Fibroblast of skin of left biceps (primary cell): Measurements from ENCODE around the gene CARD11.
"Not testable (repeated sequence)": the region's sequence is repeated elsewhere in the genome, so short reads cannot be mapped to it uniquely, and the experiment has no call there.

Experiments used
- DNase-seq, 2 experiments: peaks; one replicate each; pipeline ENCODE4 v3.0.0-alpha.2; 2013; ENCODE audit warnings: low read depth in 2 of 2

Gene CARD11

DNA sequence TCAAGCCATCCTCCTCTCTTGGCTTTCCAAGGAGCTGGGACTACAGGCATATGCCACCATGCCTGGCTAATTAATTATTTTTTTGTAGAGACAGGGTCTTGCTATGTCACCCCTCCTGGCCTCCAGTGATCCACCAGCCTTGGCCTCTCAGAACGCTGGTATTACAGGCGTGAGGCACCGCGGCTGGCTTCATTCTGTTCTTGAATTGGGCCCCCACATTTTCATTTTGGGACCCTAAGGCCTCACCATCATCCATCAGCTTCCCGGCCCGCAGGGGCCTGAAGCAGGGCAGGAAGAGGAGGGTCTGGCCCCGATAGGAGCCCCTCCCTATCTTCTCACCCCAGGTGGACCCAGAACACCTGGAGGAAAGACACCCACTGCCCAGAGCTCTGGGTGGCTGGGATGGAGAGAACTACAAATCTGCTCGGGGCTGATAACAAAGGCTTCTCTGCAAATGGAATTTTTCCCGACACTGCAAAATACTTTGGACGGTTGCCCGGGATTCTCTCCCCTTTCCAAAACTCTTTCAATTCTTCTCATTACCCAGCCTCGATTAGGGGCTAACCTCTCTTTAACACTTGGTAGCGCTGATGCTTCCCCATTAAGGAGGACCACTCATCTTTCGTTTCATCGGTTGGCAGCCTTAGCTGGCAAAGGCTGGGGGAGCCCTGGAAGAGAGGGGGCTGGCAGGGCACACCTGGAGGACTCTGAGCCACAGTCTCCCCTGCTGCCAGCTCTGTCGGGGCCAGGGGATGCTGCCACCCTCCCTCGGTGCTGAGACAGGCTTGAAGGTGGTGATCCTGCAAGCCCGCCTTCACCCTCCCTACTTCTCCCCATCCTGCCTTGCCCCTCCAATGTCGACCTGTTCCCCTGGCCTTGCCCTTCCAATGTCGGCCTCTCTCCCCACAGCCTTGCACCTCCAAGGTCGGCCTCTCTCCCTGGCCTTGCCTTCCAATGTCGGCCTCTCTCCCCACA, 118.5 kb downstream of the CARD11 start:
- DNase-seq = no peak

GRCh38 chr7:2923886-2924574, 119.6 kb downstream of the CARD11 start:
- DNase-seq = no peak

DNA sequence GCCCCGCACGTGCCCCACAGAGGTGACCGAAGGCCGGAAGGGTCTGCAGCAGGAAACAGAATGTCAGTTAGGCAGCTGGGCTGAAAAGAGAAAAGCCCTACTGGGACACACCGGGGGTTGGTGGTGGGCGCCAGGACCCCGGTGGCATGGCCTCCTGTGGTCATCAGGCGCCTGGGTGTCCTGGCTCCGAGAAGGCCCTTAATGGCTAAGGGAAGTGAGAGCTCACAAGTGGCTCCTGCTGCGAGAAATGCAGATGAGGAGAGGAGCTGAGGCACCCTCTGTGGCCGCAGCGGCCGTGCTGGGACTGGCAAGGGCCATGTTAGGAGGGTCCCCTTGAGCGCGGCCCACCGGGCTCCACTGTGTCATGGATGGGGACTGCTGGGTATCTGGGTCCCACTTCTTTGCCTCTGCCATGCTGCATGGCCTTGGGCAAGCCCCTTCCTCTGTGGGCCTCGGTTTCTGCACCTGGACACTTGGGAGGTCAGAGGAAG, 120.3 kb downstream of the CARD11 start:
- DNase-seq = no peak

- no peak for DNase-seq
Observed at GRCh38 chr7:2922866-2923265, 120.8 kb downstream of the CARD11 start.

GRCh38 chr7:2922348-2922691, 121.3 kb downstream of the CARD11 start:
- no peak for DNase-seq

DNA sequence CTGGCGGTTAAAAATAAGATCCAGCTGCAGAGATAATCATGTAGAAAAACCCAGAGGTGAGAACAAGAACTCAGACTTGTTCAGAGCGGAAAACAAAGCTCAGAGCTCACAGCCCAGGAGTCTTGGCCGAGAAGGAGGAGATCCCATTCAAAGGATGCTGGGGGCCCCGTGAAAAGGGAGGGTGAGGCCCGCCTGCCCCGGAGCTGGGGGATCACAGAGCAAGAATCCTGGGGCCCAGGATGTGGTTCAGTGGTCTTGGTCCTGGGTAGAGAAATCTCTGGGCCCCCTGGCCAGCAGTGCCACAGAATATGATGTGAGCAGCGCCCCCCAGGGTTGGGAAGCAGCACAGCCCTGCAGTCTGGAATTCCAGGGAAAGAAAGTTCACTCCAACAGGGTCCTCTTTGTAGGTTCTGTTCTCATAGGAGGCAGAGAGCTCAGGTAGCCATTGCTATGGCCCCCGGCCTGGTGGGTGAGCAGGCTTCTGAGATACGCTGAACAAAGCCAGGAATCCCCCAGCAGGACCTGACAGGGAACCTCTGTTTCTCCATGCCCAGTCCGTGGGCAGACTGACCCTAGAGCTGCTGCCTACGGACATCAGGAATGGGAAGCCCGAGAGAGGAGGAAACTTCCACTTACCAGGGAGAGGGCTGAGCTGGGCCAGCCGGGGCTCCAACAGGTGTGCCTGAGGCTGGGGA, 121.9 kb downstream of the CARD11 start:
- no peak for DNase-seq

DNA sequence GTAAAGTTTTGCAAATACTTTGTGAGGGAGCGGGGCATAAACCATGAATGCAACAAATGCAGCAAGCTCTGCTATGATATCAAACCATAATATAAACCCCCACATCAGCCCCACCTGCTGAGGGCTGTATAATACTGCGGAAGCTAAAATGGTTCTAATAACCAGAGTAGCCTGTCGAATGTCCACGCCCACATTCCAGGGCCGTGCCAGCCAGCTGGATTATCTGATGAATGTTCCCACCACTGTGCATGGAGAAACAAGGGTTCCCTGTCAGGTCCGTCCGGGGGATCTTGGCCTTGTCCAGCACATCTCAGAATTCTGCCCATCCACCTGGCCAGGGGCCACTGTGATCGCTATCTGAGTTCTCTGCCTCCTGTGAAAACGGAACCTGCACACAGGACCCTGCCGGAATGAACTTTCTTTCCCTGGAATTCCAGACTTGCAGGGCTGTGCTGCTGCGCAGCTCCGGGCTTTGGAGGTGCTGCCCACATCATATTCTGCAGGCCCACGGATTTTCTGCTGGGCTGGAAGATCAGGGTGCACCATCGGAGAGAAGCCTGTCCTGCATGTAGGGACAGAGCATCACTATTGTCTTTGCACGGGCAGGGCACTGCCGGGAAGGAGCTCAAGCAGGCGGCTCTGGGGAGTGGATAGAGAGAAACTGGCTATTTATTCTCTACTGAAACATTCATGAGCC, 122.6 kb downstream of the CARD11 start:
- no peak for DNase-seq

DNA sequence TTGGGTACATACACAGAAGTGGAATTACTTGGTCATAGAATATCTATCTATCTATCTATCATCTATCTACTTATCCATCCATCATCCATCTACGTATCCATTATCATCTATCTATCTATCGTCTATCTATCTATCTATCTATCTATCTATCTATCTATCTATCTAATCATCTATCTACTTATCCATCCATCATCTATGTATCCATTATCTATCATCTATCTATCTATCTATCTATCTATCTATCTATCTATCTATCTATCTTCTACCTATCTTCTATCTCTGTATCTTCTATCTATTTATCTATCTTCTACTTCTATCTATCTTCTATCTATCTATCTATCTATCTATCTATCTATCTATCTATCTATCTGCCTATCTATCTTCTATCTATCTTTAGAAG, 123.2 kb downstream of the CARD11 start:
- DNase-seq = not testable (repeated sequence)

DNA sequence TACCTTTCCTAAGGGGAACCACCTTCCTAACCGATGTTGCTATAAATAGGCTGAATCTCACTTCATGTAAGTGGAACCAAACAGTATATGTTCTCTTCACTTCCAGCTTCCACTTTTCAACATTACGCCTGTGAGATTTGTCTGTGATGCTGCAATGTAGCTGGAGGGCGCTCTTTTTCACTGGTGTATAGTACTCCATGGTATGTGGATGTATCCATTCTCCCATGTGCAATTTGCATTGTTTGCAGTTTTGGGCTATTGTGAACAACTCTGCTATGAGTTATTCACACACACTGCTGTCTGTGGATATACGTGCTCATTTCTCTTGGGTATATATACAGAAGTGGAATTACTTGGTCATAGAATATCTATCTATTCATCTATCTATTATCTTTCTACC, 123.6 kb downstream of the CARD11 start:
- no peak for DNase-seq

- no peak for DNase-seq
Observed at GRCh38 chr7:2919256-2919655, 124.4 kb downstream of the CARD11 start.

DNA sequence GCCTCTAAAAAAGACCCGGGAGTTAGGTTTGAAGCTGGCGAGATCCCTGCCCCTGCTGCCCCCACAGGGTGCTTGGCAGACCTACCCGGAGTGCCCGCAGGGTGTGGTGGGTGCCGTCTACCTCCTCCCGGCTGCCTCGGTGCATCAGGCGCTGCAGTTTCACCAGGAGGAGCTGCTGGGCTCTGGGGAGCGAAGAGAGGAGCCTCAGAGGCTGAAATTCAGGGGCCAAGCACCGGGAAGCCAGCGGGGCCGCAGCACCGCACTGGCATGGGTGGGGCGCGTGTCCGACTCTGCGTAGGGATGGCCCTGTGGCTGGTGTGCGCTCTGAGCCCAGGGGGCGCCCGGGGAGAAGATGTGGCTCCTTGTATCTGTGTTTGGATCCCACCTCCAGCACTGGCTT, 125.3 kb downstream of the CARD11 start:
- DNase-seq = no peak

GRCh38 chr7:2915023-2915422, 128.6 kb downstream of the CARD11 start:
- no peak for DNase-seq

DNA sequence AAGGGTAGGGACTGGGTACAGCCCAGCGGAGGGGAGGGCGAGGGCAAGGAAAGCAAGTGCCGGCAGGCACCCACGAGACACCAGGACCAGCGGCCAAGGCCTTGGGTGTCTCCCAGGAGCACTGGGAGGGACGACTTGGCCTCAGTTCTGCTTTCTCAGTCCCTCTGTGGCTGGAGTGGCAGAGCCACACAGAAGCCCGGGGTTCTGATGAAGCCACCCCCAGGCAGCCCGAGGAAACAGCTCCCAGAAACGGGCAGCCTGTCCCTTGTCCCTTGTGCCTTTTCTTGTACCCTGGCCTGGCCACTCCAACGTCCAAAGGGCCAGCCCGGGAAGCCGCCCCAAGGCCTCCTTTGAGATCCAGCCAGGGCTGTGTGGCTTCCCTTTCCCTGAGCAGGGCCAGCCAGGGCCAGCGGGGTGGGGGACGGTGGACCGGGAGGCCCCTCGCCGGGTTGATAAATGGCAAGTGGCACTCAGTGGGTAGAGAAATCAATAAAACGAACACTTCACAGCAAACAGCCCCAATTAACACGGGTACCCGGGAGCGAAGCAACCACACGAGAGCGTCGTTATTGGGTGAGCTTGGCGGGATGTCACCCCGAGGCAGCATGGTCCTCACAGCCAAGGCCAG, 129.8 kb downstream of the CARD11 start:
- DNase-seq = no peak

DNA sequence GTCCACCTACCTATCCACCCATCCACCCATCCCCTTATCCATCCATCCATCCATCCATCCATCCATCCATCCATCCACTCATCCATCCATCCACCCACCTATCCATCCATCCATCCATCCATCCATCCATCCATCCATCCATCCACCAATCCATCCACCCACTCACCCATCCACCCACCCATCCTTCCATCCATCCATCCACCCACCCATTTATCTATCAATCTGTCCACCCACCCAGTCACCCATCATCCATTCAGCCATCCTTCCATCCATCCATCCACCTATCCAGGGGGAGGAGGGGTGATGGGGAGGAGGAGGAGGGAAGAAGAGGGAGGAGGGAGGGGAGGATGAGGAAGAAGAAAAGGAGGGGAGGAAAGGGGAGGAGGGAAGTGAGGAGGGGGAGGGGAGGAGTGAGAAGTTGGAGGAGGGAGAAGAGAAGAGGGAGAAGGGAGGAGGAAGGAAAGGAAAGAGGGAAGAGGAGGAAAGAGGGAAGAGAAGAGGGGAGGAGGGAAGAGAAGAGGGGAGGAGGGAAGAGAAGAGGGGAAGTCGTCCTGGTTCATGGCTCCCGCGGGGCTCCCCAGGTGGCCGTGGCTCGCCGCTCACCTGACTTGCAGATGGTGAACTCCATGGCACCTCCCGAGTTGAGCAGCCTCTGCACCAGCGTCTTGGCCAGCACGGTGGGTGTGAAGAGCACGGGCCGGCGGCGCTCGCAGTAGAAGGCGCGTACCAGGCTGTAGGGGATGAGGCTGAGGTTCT, 130.8 kb downstream of the CARD11 start:
- no peak for DNase-seq

- DNase-seq = no peak
Observed at GRCh38 chr7:2911466-2911865, 132.2 kb downstream of the CARD11 start.

GRCh38 chr7:2909471-2910039, 134.1 kb downstream of the CARD11 start:
- DNase-seq = no peak

GRCh38 chr7:2909043-2909442, 134.6 kb downstream of the CARD11 start:
- DNase-seq = no peak

DNA sequence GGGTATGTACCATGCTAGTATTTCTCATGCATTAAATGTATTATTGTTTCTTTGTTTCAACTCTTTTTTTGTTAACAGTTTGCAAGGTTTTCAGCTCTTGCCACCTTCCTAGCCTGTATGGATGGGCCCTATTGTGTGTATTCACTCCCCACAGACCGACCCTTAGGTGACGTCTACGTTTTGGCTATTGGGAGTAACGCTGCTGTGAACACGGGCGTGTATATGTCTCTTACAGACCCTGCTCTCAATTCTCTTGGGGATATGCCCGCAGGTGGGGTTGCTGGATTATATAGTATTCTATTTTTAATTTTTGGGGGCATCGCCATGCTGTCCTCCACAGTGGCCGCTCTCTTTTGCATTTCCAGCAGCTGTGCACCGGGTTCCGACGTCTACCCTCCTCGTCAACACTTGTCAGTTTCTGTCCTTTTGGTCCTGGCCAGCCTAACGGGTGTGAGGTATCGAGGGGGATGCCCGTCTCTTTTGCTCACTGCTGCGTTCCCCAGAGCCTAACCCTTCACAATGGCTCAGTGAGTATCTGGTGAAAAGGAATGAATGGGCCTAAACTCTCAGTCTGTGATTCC, 135.5 kb downstream of the CARD11 start:
- DNase-seq = no peak

- DNase-seq = no peak
Observed at GRCh38 chr7:2906197-2906931, 137.3 kb downstream of the CARD11 start.
